Measurements from ENCODE around the gene PNPT1. TPM values are rescaled to one million over a fixed set of nuclear protein-coding genes. Genes with fewer than 3 reads are reported as not detected.
A peak's percentile ranks its signal among the peaks of the same experiment; 100 is the strongest.
"Not testable (repeated sequence)": the region's sequence is repeated elsewhere in the genome, so short reads cannot be mapped to it uniquely, and the experiment has no call there.

The PNPT1 gene
- 10 to 100 TPM; 11.1 to 28.7 (median 22.5) TPM for total RNA-seq
- polyA plus RNA-seq: 10 to 100 TPM; 10.4 to 17.5 TPM
- long read RNA-seq, donor 1, full-length matches to known transcripts: 64 of 80 reads
- long read RNA-seq, donor 1, partial matches to known transcripts: 5 of 80 reads
- long read RNA-seq, donor 1, other reads (novel, unspliced or antisense): 11 of 80 reads
- long read RNA-seq, donor 2, full-length matches to known transcripts: 149 of 198 reads
- long read RNA-seq, donor 2, partial matches to known transcripts: 11 of 198 reads
- long read RNA-seq, donor 2, other reads (novel, unspliced or antisense): 38 of 198 reads
- long read RNA-seq, donor 3, full-length matches to known transcripts: 48 of 63 reads
- long read RNA-seq, donor 3, partial matches to known transcripts: 3 of 63 reads
- long read RNA-seq, donor 3, other reads (novel, unspliced or antisense): 12 of 63 reads

DNA sequence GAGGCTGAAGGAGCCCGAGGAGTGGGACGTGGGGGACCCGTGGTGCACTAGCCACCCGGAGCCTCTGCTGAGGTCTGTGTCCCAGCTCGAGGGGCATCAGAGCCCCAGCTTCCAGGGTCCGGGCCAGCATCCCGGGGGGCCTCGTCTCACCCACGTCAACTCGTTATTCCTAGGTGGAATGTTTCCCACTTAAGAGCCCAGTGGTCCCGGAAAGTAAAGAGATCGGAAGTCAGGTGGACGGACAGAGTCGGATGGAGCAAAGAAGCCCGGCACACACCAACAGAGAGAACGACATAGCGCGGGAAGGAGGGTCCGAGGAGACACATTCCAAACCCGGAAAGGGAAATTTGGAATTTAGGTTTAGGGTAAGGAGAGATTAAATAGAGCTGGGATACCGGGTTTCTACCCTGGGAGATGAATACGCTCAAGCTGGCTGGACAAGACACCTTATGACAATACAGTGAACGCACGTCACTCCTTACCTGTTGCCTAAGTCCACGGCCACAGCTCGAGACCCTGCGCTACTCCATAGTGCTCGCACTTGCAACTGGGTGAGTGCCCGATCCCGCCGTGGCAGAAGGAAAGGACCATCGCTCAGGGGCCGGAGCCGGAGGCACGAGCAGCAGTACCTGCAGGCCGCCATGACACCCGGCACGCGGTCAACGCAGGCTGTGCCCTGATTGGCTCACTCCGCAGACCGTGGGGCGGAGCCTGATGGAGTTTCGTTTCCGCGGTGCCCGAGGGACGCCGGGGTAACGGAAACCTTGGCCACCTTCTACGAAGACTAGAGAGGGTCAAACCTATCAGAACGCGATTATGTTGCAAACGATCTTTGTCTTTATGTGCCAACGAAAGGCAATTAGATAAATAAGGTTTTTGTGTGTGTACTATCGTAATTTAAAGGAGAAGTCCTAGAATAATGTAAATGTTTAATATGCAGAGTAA is at the start of gene PNPT1:
TSS of gene PNPT1 (minus strand) at position 664 of the 945 bp plus-strand sequence. CDS start at position 643, 21 bp downstream.
- ATAC-seq (peak; percentile 99 to 100 (median 100)), DNase-seq (peak; percentile 93 to 96 (median 96))
- WGBS, 4 donors: 0 to 1% (median 0%) methylated on average over 44 to 56 of the region's 56 CpGs
- H3K27ac ChIP-seq: peak within 1 kb of the TSS in 8 of 12 donors; percentile 33 to 69 (median 59)
- peaks cover 0 to 7% (median 0%) of the 10 kb centered on the region in 9 donors for H3K27me3 ChIP-seq
- H3K4me1 ChIP-seq: peaks cover 0 to 12% (median 4%) of the 10 kb centered on the region in 12 donors
- no peaks in the 10 kb centered on the region for H3K9me3 ChIP-seq
- TF ChIP-seq, protein P1, sequence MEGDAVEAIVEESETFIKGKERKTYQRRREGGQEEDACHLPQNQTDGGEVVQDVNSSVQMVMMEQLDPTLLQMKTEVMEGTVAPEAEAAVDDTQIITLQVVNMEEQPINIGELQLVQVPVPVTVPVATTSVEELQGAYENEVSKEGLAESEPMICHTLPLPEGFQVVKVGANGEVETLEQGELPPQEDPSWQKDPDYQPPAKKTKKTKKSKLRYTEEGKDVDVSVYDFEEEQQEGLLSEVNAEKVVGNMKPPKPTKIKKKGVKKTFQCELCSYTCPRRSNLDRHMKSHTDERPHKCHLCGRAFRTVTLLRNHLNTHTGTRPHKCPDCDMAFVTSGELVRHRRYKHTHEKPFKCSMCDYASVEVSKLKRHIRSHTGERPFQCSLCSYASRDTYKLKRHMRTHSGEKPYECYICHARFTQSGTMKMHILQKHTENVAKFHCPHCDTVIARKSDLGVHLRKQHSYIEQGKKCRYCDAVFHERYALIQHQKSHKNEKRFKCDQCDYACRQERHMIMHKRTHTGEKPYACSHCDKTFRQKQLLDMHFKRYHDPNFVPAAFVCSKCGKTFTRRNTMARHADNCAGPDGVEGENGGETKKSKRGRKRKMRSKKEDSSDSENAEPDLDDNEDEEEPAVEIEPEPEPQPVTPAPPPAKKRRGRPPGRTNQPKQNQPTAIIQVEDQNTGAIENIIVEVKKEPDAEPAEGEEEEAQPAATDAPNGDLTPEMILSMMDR (IDR thresholded peaks at IDR 0.05): no peak
- peak in 1 of 2 donors; percentile 48 for TF ChIP-seq POLR2A (IDR thresholded peaks at IDR 0.05)
- H3K36me3 ChIP-seq: peaks cover 0 to under 1% (median 0%) of the 10 kb centered on the region in 9 donors
- peak within 1 kb of the TSS; percentile 36 to 92 (median 71) for H3K4me3 ChIP-seq
- intact Hi-C loops (cut with DNase I): no loop called here

DNA sequence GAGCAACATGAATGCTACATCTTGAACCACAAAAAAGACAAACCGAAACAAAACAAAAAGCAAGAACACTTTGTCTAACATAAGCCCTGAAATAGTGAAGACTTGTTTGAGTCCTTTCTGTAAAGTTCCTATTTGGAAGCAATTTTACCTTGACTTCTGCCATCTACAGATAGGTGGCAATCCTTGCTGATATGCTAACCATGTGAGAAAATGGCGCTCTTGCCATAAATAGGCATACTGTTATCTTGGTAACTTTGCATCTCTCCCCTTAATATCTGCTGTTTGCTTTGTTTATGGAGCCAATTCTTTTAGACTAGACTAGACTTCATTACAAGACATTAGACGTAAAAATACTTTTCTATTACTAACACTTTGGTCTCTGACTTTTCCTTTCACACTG is 49.4 kb upstream of the PNPT1 start:
- 86 to 92% (median 88%) methylated on average over 3 of the region's 3 CpGs for WGBS, 4 donors
- no peak overlapping the region for H3K27ac ChIP-seq
- no peak overlapping the region for H3K4me3 ChIP-seq
- DNase-seq (no peak), ATAC-seq (no peak)
- intact Hi-C loops (cut with DNase I): no loop called here
- H3K27me3 ChIP-seq: peaks cover 0 to 6% (median 0%) of the 10 kb centered on the region in 9 donors
- TF ChIP-seq POLR2A (IDR thresholded peaks at IDR 0.05): no peak
- TF ChIP-seq, protein P1 (IDR thresholded peaks at IDR 0.05): no peak
- no peaks in the 10 kb centered on the region for H3K36me3 ChIP-seq
- H3K4me1 ChIP-seq: no peaks in the 10 kb centered on the region
- H3K9me3 ChIP-seq: no peaks in the 10 kb centered on the region

DNA sequence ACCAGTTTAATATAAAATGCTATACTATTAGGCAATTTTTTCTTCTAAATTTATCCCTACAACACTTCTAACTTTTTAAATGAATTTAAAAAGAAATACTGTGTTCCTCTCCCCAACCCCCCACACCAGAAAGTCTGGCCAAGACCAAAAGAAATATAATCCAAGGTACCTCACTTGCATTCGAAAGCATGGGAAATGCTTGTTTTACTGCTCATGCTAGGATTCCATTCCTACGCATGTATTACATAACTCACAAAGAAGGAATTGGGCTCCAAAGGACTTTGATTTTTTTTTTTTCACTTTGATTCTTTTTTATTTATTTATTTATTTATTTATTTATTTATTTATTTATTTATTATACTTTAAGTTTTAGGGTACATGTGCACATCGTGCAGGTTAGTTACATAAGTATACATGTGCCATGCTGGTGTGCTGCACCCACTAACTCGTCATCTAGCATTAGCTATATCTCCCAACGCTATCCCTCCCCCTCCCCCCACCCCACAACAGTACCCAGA is 42.4 kb upstream of the PNPT1 start:
- H3K4me3 ChIP-seq; intact Hi-C loops (cut with DNase I); H3K9me3 ChIP-seq; ATAC-seq; H3K36me3 ChIP-seq; H3K27ac ChIP-seq; DNase-seq; H3K27me3 ChIP-seq: not testable (repeated sequence)
- peaks cover 0 to 11% (median 0%) of the 10 kb centered on the region in 12 donors for H3K4me1 ChIP-seq
- WGBS, 4 donors: 86 to 91% (median 89%) methylated on average over 5 of the region's 5 CpGs

DNA sequence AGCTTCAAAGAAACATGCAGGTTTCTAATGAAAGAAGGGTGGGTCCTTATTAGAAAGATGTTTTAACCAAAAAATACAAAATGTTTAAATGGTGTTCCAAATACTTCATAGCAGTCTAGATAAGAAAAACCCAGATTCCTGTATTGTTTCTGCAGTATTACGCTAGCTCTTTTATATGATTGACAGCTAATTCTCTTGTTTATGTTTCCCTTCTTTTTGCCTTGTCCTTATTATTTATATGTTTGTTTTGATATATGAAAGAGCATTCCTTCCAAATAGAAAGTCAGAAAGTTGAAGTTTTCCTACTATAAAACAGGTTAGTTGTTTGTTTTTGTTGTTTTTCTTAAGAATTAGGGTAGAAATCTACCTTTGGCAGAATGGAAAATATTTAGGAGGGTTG is 41.1 kb upstream of the PNPT1 start:
- no peaks in the 10 kb centered on the region for H3K36me3 ChIP-seq
- no peak for DNase-seq
- peaks cover 0 to 15% (median 0%) of the 10 kb centered on the region in 12 donors for H3K4me1 ChIP-seq
- ATAC-seq: no peak
- peak overlapping the region in 1 of 12 donors; percentile 11 for H3K27ac ChIP-seq
- no peak overlapping the region for H3K4me3 ChIP-seq
- TF ChIP-seq, protein P1 (IDR thresholded peaks at IDR 0.05): no peak
- no peak for TF ChIP-seq POLR2A (IDR thresholded peaks at IDR 0.05)
- WGBS, 4 donors: 84 to 96% (median 90%) methylated on average over 1 of the region's 1 CpG
- H3K27me3 ChIP-seq: no peaks in the 10 kb centered on the region
- H3K9me3 ChIP-seq: no peaks in the 10 kb centered on the region
- intact Hi-C loops (cut with DNase I): no loop called here
